Caco-2 (cell line): Measurements from ENCODE around the gene SLC24A4. TPM values are rescaled to one million over a fixed set of nuclear protein-coding genes. Genes with fewer than 3 reads are reported as not detected.
A peak's percentile ranks its signal among the peaks of the same experiment; 100 is the strongest.

Experiments used
- BruUV-seq: library from RNA; stranded (reverse); fragments of 400-500 nt; replicated peaks from 2 replicates; lab custom pipeline; 2021; lab: Mats Ljungman, UMichigan
- CTCF ChIA-PET: fragments of 300-600 bp; sonication (Branson Sonifier 250); formaldehyde crosslinking; loops from one replicate; lab custom pipeline; 2022; ENCODE audit warnings: antibody characterized with exemption; lab: Charles Lee
- POLR2A ChIA-PET: fragments of 300-600 bp; sonication (Branson Sonifier 250); formaldehyde crosslinking; loops from one replicate; lab custom pipeline; 2022; ENCODE audit warnings: antibody characterized with exemption; lab: Charles Lee
- DNase-seq, 2 experiments: peaks; one replicate each; pipeline versions ENCODE4 v3.0.0 to v3.0.0-alpha.2; 2020 to 2022
- H3K27me3 ChIP-seq: replicated peaks from 2 replicates; pipeline ENCODE4 v1.6.0; 2011; ENCODE audit warnings: low read length; ENCODE audit not compliant: control insufficient read depth, insufficient read depth
- H3K36me3 ChIP-seq: 2 replicates; pipeline ENCODE4 v1.5.1; 2011; ENCODE audit warnings: low read length; ENCODE audit not compliant: control insufficient read depth, insufficient read depth
- H3K4me1 ChIP-seq: fragments of 250-450 bp; sonication (Bioruptor Pico); 2 replicates; pipeline ENCODE4 v1.5.1; 2020; ENCODE audit warnings: mild to moderate bottlenecking
- H3K4me3 ChIP-seq: 2 replicates; pipeline ENCODE4 v1.5.1; 2011; ENCODE audit warnings: low read depth, mild to moderate bottlenecking, control low read depth, low read length
- H3K9me3 ChIP-seq: fragments of 250-450 bp; sonication (Bioruptor Pico); 2 replicates; pipeline ENCODE4 v1.5.1; 2020; ENCODE audit warnings: mild to moderate bottlenecking, moderate library complexity
- H3K27ac Mint-ChIP-seq: one replicate; pipeline ENCODE4 v1.8.0; 2022; ENCODE audit warnings: mixed read lengths; ENCODE audit not compliant: unreplicated experiment
- H3K27me3 Mint-ChIP-seq: one replicate; pipeline ENCODE4 v1.8.0; 2022; ENCODE audit warnings: mixed read lengths; ENCODE audit not compliant: insufficient read depth, unreplicated experiment
- H3K36me3 Mint-ChIP-seq: one replicate; pipeline ENCODE4 v1.8.0; 2022; ENCODE audit warnings: mild to moderate bottlenecking, mixed read lengths; ENCODE audit not compliant: insufficient read depth, unreplicated experiment
- H3K4me1 Mint-ChIP-seq: one replicate; pipeline ENCODE4 v1.8.0; 2022; ENCODE audit warnings: low read depth, mixed read lengths; ENCODE audit not compliant: unreplicated experiment
- H3K4me3 Mint-ChIP-seq: one replicate; pipeline ENCODE4 v1.8.0; 2022; ENCODE audit warnings: mild to moderate bottlenecking, moderate library complexity, mixed read lengths; ENCODE audit not compliant: unreplicated experiment
- H3K9me3 Mint-ChIP-seq: one replicate; pipeline ENCODE4 v1.8.0; 2022; ENCODE audit warnings: mixed read lengths; ENCODE audit not compliant: unreplicated experiment
- intact Hi-C: fragments of 100-400 bp; cut with micrococcal nuclease; formaldehyde crosslinking; loops from one replicate; pipeline ENCODE4 v1.10.0; 2022; ENCODE audit not compliant: unreplicated experiment
- total RNA-seq: library from RNA; stranded (reverse); gene quantifications from 2 replicates; pipeline ENCODE4 v1.2.3, GENCODE V29; 2022
- TF ChIP-seq, protein P1 (sequence below), 2 experiments: fragments of 200-600 bp in 1 of 2; IDR thresholded peaks; 1 replicate in 1 of 2; 2 replicates in 1 of 2; pipeline versions ENCODE4 v1.5.1 to v1.8.0; 2011 to 2022; ENCODE audit warnings: antibody characterized with exemption in 1 of 2, control low read depth in 1 of 2, inconsistent platforms in 1 of 2, low read depth in 1 of 2, low read length in 1 of 2, mild to moderate bottlenecking in 1 of 2, moderate library complexity in 1 of 2; ENCODE audit not compliant: insufficient read depth in 1 of 2, severe bottlenecking in 1 of 2, unreplicated experiment in 1 of 2

The SLC24A4 gene
- total RNA-seq, 1 experiment from 2014 or later = not detected

DNA sequence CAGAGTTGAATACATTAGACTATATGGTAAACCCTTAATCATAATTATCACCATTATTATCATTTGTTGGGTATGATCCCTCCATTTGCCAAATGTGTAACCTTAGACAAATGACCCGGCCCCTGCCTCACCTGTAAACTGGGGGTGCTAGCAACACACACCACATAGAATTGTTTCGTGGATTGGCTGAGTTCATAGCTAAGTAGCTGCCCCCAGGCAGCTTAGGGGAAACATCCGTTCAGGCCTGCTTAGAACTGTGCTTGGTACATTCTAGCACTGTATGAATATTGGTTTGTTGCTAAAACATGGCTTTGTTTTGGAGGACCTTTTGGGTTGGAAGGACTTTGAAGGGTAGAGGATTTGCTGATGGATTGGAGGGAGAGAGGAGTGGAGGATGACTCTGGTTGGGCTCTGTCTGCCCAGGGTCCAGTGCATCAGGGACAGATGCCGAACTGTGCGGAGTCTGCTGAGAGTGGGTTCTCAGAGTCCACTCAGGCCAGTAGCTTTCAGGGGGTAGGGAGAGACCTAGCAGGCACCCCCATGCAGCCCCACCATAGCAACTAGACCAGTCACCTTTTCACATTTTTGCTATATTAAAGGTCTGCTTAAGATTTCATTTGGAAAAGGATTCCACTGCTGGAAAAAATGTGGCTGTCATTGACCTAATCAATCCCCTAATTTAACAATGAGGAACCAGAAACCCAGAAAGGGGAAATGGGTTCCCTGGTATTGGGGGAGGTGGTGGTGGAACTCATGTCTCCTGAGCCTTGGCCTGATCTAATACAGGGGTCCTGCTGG, 192.8 kb downstream of the SLC24A4 start:
- POLR2A ChIA-PET = no interaction called here
- Mint-ChIP-seq H3K36me3 (peaks cover 4% of the 10 kb centered on the region), H3K27ac (peak overlapping the region; percentile 45), H3K4me3 (peak overlapping the region; percentile 77), H3K27me3 (no peaks in the 10 kb centered on the region), H3K9me3 (peaks cover 2% of the 10 kb centered on the region), H3K4me1 (peaks cover 16% of the 10 kb centered on the region)
- intact Hi-C loops = no loop called here
- no peak for DNase-seq
- TF ChIP-seq, protein P1, sequence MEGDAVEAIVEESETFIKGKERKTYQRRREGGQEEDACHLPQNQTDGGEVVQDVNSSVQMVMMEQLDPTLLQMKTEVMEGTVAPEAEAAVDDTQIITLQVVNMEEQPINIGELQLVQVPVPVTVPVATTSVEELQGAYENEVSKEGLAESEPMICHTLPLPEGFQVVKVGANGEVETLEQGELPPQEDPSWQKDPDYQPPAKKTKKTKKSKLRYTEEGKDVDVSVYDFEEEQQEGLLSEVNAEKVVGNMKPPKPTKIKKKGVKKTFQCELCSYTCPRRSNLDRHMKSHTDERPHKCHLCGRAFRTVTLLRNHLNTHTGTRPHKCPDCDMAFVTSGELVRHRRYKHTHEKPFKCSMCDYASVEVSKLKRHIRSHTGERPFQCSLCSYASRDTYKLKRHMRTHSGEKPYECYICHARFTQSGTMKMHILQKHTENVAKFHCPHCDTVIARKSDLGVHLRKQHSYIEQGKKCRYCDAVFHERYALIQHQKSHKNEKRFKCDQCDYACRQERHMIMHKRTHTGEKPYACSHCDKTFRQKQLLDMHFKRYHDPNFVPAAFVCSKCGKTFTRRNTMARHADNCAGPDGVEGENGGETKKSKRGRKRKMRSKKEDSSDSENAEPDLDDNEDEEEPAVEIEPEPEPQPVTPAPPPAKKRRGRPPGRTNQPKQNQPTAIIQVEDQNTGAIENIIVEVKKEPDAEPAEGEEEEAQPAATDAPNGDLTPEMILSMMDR (IDR thresholded peaks at IDR 0.05; ENCODE audit: insufficient read depth in 1 of 2, low read depth in 1 of 2, low read length in 1 of 2, severe bottlenecking in 1 of 2, unreplicated experiment in 1 of 2) = no peak
- Histone ChIP-seq H3K9me3 (no peaks in the 10 kb centered on the region), H3K4me1 (peaks cover 25% of the 10 kb centered on the region; the same call in 1 of the 2 replicates), H3K36me3 (no peaks in the 10 kb centered on the region), H3K4me3 (no peak overlapping the region), H3K27me3 (no peaks in the 10 kb centered on the region)
- no TSS peak for BruUV-seq
- CTCF ChIA-PET = no interaction called here

DNA sequence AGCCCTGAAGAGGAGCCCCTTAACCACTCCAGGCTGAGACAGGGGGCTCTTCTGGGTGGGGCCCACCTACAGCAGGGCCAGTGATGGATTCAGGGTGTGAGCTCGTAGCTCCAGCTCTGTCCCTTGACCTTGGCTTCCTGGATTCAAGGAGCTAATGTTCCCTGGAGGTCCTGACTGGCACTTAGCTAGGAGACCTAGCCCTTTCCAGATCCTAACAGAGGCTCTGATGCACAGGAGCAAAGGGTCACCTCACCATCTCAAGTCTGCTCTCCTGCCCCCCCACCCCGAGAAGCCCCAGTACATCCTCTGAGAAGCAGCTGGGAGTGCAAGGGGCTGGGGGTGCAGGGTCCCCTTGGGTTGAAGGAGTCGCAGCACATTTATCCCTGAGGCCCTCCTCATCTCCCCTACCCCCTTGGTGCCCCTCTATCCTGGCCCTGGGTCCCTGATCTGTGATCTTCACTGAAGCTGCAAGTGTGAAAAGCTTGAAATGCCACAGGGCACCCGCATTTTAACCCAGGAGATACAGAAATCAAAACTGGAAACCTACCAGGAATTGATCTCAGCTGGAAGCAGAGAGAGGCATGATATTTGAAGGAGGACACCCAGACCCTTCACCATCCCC, 193.5 kb downstream of the SLC24A4 start:
- CTCF ChIA-PET = interaction anchor here (0.6 kb wide), 1 partner anchor 32 kb away, joined by 4 read pairs; no protein-coding TSS in a partner anchor
- POLR2A ChIA-PET = no interaction called here
- no TSS peak for BruUV-seq
- intact Hi-C loops = no loop called here
- no peak overlapping the region for H3K27ac Mint-ChIP-seq
- DNase-seq = no peak
- peaks cover 9% of the 10 kb centered on the region for H3K4me1 Mint-ChIP-seq
- H3K27me3 ChIP-seq = no peaks in the 10 kb centered on the region
- no peak overlapping the region for H3K4me3 Mint-ChIP-seq
- no peaks in the 10 kb centered on the region for H3K36me3 ChIP-seq
- no peaks in the 10 kb centered on the region for H3K27me3 Mint-ChIP-seq
- peaks cover 18% of the 10 kb centered on the region; the same call in 1 of the 2 replicates for H3K4me1 ChIP-seq
- H3K4me3 ChIP-seq = no peak overlapping the region
- H3K9me3 ChIP-seq = no peaks in the 10 kb centered on the region
- TF ChIP-seq, protein P1 (IDR thresholded peaks at IDR 0.05; ENCODE audit: insufficient read depth in 1 of 2, low read depth in 1 of 2, low read length in 1 of 2, severe bottlenecking in 1 of 2, unreplicated experiment in 1 of 2) = no peak
- peaks cover 9% of the 10 kb centered on the region for H3K9me3 Mint-ChIP-seq
- peaks cover 11% of the 10 kb centered on the region for H3K36me3 Mint-ChIP-seq

DNA sequence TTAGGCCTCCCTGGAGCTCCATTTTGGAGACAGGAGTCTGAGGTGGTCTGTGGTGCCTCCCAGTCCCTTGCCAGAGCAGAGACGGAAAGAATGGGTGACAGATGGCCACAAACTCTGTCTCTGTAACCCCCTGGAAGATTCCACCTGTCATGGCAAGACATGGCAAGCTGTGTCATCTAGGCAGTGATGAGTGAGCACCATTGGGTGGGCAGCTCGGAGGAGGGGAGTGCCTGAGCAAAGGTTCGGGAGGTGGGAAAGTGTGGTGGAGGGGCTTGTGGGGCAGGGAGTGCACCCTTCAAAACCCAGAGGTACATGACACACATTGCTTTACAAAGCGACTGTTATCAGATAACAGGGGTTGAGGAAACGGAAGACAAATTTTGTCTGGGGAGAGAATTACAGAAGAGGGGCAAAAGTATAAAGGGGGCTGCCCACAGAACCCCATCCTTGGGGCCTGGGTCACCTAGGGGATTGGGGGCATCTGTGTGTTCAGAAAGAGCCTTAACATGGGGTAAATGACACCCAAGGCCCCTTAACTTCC, 194.1 kb downstream of the SLC24A4 start:
- H3K27me3 ChIP-seq = no peaks in the 10 kb centered on the region
- H3K4me3 ChIP-seq = no peak overlapping the region
- Mint-ChIP-seq H3K27me3 (no peaks in the 10 kb centered on the region), H3K9me3 (peaks cover 10% of the 10 kb centered on the region), H3K36me3 (peaks cover 12% of the 10 kb centered on the region), H3K27ac (no peak overlapping the region), H3K4me3 (no peak overlapping the region), H3K4me1 (peaks cover 5% of the 10 kb centered on the region)
- TF ChIP-seq, protein P1 (IDR thresholded peaks at IDR 0.05; ENCODE audit: insufficient read depth in 1 of 2, low read depth in 1 of 2, low read length in 1 of 2, severe bottlenecking in 1 of 2, unreplicated experiment in 1 of 2) = no peak
- ChIA-PET POLR2A (no interaction called here), CTCF (interaction anchor here (0.6 kb wide), 1 partner anchor 31 kb away, joined by 4 read pairs; no protein-coding TSS in a partner anchor)
- no peaks in the 10 kb centered on the region for H3K9me3 ChIP-seq
- no peaks in the 10 kb centered on the region for H3K36me3 ChIP-seq
- no TSS peak for BruUV-seq
- peaks cover 13% of the 10 kb centered on the region; the same call in 1 of the 2 replicates for H3K4me1 ChIP-seq
- intact Hi-C loops = no loop called here
- DNase-seq = no peak
